ENCODE results near the gene PCDH15.

DNA sequence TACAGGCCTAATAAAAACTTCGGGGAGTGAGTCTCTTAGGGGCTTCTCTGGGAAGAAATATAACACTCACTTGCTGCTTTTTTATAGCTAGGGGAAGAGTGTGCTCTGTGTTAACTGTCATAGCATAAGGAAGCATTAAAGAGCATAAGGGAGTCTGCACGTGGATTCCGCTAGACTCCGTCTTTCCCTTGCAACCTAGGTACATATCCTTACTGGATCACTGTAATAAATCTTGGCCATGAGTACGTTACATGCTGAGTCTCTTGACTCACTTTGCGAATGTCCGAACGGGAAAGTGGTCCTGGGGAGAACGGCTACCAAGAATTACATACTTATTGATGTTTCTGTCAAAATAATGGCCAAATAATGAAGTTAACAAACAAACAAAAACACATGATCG, 1029.3 kb downstream of the PCDH15 start:
- TF ChIP-seq POLR2AphosphoS5 (IDR thresholded peaks at IDR 0.05; ENCODE audit: low read depth) (no peak), EZH2 (IDR thresholded peaks at IDR 0.05; ENCODE audit: low read depth, unreplicated experiment) (no peak), CREB1 (CRISPR knock-in tag; IDR thresholded peaks at IDR 0.05; ENCODE audit: low read depth) (no peak), JUNB (IDR thresholded peaks at IDR 0.05; ENCODE audit: unreplicated experiment) (no peak), EZH2phosphoT487 (IDR thresholded peaks at IDR 0.05; ENCODE audit: unreplicated experiment) (no peak), ZNF331 (CRISPR knock-in tag; IDR thresholded peaks at IDR 0.05; ENCODE audit: low read depth) (no peak), ZNF114 (CRISPR knock-in tag; IDR thresholded peaks at IDR 0.05) (no peak)
- TF ChIP-seq, protein P1, sequence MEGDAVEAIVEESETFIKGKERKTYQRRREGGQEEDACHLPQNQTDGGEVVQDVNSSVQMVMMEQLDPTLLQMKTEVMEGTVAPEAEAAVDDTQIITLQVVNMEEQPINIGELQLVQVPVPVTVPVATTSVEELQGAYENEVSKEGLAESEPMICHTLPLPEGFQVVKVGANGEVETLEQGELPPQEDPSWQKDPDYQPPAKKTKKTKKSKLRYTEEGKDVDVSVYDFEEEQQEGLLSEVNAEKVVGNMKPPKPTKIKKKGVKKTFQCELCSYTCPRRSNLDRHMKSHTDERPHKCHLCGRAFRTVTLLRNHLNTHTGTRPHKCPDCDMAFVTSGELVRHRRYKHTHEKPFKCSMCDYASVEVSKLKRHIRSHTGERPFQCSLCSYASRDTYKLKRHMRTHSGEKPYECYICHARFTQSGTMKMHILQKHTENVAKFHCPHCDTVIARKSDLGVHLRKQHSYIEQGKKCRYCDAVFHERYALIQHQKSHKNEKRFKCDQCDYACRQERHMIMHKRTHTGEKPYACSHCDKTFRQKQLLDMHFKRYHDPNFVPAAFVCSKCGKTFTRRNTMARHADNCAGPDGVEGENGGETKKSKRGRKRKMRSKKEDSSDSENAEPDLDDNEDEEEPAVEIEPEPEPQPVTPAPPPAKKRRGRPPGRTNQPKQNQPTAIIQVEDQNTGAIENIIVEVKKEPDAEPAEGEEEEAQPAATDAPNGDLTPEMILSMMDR (conservative IDR thresholded peaks at IDR 0.05; ENCODE audit: low read depth in 2 of 2), result no peak
- TF ChIP-seq, protein P2, sequence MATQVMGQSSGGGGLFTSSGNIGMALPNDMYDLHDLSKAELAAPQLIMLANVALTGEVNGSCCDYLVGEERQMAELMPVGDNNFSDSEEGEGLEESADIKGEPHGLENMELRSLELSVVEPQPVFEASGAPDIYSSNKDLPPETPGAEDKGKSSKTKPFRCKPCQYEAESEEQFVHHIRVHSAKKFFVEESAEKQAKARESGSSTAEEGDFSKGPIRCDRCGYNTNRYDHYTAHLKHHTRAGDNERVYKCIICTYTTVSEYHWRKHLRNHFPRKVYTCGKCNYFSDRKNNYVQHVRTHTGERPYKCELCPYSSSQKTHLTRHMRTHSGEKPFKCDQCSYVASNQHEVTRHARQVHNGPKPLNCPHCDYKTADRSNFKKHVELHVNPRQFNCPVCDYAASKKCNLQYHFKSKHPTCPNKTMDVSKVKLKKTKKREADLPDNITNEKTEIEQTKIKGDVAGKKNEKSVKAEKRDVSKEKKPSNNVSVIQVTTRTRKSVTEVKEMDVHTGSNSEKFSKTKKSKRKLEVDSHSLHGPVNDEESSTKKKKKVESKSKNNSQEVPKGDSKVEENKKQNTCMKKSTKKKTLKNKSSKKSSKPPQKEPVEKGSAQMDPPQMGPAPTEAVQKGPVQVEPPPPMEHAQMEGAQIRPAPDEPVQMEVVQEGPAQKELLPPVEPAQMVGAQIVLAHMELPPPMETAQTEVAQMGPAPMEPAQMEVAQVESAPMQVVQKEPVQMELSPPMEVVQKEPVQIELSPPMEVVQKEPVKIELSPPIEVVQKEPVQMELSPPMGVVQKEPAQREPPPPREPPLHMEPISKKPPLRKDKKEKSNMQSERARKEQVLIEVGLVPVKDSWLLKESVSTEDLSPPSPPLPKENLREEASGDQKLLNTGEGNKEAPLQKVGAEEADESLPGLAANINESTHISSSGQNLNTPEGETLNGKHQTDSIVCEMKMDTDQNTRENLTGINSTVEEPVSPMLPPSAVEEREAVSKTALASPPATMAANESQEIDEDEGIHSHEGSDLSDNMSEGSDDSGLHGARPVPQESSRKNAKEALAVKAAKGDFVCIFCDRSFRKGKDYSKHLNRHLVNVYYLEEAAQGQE (IDR thresholded peaks at IDR 0.05; ENCODE audit: unreplicated experiment), result no peak
- TF ChIP-seq, protein P3, sequence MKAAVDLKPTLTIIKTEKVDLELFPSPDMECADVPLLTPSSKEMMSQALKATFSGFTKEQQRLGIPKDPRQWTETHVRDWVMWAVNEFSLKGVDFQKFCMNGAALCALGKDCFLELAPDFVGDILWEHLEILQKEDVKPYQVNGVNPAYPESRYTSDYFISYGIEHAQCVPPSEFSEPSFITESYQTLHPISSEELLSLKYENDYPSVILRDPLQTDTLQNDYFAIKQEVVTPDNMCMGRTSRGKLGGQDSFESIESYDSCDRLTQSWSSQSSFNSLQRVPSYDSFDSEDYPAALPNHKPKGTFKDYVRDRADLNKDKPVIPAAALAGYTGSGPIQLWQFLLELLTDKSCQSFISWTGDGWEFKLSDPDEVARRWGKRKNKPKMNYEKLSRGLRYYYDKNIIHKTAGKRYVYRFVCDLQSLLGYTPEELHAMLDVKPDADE (IDR thresholded peaks at IDR 0.05), result no peak
